Measurements from ENCODE around the gene SLC2A4RG. TPM values are rescaled to one million over a fixed set of nuclear protein-coding genes. Genes with fewer than 3 reads are reported as not detected.

The SLC2A4RG gene
- total RNA-seq (43.9 and 59.4 TPM in 2 replicates), polyA plus RNA-seq (50.4 and 53.6 TPM in 2 replicates)

- H3K4me1 ChIP-seq (ENCODE audit: insufficient read depth) = peaks cover 31% of the 10 kb centered on the region
- TF ChIP-seq EZH2phosphoT487 (IDR thresholded peaks at IDR 0.05; ENCODE audit: low read depth, severe bottlenecking, unreplicated experiment) (no peak), CTCF (IDR thresholded peaks at IDR 0.05; ENCODE audit: poor library complexity) (no peak), EZH2 (IDR thresholded peaks at IDR 0.05; ENCODE audit: borderline replicate concordance) (no peak)
- H3K27ac ChIP-seq = peak within 1 kb of the TSS; percentile 98
- no peaks in the 10 kb centered on the region for H4K20me1 ChIP-seq (ENCODE audit: insufficient read depth, poor library complexity, severe bottlenecking)
- 1% methylated on average over 15 of the region's 136 CpGs for WGBS (ENCODE audit: low lambda C conversion rate, missing lambda C conversion rate)
- H3K9me2 ChIP-seq (replicated peaks; ENCODE audit: insufficient read depth) = no peaks in the 10 kb centered on the region
- peaks cover 6% of the 10 kb centered on the region for H3K79me2 ChIP-seq
- peak within 1 kb of the TSS; percentile 99 for H3K4me2 ChIP-seq
- no peaks in the 10 kb centered on the region for H3K36me3 ChIP-seq (replicated peaks; ENCODE audit: insufficient read depth, low read depth)
- H3K27me3 ChIP-seq = no peaks in the 10 kb centered on the region
- peak within 1 kb of the TSS; percentile 76 for H2AFZ ChIP-seq
- peak; percentile 96 for DNase-seq (ENCODE audit: low spot score)
- H3K4me3 ChIP-seq = peak within 1 kb of the TSS; percentile 64
- no peaks in the 10 kb centered on the region for H3K9me3 ChIP-seq (ENCODE audit: low read depth)
These were observed at the start of gene SLC2A4RG for GRCh38 chr20:63739130-63740069. Gene SLC2A4RG (plus strand): TSS chr20:63739776. CDS start chr20:63739913, 137 bp downstream.

DNA sequence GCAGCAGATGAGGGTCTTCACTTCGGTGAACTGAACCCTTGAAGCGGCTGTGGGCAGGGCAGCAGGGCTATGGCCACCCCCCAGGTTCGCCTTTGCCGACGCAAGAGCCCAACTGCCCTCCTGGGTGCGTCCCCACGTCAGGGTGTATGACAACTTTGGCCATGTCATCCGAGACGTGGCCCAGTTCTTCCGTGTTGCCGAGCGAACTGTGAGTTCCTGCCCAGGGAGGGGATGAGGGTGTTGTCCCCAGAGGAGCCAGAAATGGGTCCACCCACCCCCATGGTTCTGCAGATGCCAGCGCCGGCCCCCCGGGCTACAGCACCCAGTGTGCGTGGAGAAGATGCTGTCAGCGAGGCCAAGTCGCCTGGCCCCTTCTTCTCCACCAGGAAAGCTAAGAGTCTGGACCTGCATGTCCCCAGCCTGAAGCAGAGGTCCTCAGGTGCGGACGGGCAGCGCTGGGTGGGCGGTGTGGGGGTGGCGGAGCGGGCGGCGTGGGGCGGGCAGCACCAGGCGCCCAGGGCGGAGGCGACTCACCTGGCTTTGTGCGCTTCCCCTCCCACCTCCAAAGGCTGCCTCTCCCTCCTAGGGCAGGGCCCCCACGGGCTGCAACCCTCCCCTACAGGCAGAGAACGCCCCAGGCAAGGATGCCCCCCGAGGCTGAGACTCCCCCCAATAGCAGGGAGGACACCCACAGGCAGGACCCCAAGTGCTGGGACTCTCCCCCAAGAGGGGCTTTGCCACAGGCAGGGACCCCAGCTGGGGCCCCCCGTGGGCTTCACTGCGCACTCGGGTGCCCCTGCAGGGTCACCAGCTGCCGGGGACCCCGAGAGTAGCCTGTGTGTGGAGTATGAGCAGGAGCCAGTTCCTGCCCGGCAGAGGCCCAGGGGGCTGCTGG lies 49.3 kb upstream of the SLC2A4RG start:
- Histone ChIP-seq H3K27me3 (no peaks in the 10 kb centered on the region), H3K4me2 (no peak overlapping the region), H4K20me1 (ENCODE audit: insufficient read depth, poor library complexity, severe bottlenecking) (no peaks in the 10 kb centered on the region), H3K4me3 (no peak overlapping the region), H3K9me2 (replicated peaks; ENCODE audit: insufficient read depth) (no peaks in the 10 kb centered on the region), H2AFZ (no peak overlapping the region), H3K9me3 (ENCODE audit: low read depth) (no peaks in the 10 kb centered on the region), H3K27ac (no peak overlapping the region), H3K36me3 (replicated peaks; ENCODE audit: insufficient read depth, low read depth) (no peaks in the 10 kb centered on the region), H3K4me1 (ENCODE audit: insufficient read depth) (no peaks in the 10 kb centered on the region), H3K79me2 (no peaks in the 10 kb centered on the region)
- 96% methylated on average over 39 of the region's 40 CpGs for WGBS (ENCODE audit: low lambda C conversion rate, missing lambda C conversion rate)
- TF ChIP-seq CTCF (IDR thresholded peaks at IDR 0.05; ENCODE audit: poor library complexity) = no peak
- no peak for TF ChIP-seq EZH2 (IDR thresholded peaks at IDR 0.05; ENCODE audit: borderline replicate concordance)
- no peak for TF ChIP-seq EZH2phosphoT487 (IDR thresholded peaks at IDR 0.05; ENCODE audit: low read depth, severe bottlenecking, unreplicated experiment)
- DNase-seq (ENCODE audit: low spot score) = no peak

DNA sequence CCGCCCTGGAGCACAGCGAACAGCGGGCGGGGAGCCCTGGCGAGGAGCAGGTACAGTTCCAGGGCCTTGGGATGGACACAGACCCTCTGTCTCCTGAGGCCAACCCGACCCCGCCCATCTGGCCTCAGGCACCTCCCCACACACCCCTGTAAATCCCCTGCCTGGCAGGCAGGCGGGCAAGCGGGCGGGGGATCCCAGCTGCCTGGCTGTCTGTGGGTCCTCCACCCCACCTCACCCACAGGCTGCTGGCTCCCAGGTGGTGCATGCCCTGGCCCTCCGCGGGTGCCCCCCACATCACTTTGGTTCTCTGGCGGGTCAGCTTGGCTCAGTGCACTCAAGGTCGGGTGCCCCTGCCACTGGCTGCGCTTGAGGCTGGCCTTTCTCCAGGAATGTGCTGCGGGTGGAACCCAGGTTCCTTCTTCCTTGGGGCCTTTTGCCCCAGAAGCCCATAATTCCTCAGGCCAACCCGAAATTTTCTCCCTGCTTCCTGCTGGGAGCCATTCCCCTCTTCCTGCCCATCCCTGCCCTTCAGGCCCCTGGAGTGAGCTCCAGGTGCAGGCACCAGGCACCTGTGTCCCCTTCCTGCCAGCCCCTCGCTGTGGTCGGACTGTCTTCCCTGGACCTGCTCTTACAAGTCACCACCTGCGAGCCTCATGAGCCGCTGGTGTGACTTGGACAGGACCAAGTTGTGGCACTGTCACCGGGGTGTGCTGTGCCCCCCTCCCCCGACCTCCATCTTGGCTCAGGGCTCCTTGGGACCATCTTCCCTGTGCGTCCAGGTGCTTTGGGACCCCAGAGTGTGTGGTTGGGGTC lies 48.5 kb upstream of the SLC2A4RG start:
- H3K27ac ChIP-seq = no peak overlapping the region
- no peaks in the 10 kb centered on the region for H3K36me3 ChIP-seq (replicated peaks; ENCODE audit: insufficient read depth, low read depth)
- H3K27me3 ChIP-seq = no peaks in the 10 kb centered on the region
- H3K9me3 ChIP-seq (ENCODE audit: low read depth) = no peaks in the 10 kb centered on the region
- H3K4me3 ChIP-seq = no peak overlapping the region
- no peaks in the 10 kb centered on the region for H4K20me1 ChIP-seq (ENCODE audit: insufficient read depth, poor library complexity, severe bottlenecking)
- no peak for DNase-seq (ENCODE audit: low spot score)
- no peak overlapping the region for H2AFZ ChIP-seq
- H3K4me1 ChIP-seq (ENCODE audit: insufficient read depth) = no peaks in the 10 kb centered on the region
- H3K4me2 ChIP-seq = no peak overlapping the region
- WGBS (ENCODE audit: low lambda C conversion rate, missing lambda C conversion rate) = 94% methylated on average over 24 of the region's 24 CpGs
- no peaks in the 10 kb centered on the region for H3K79me2 ChIP-seq
- no peaks in the 10 kb centered on the region for H3K9me2 ChIP-seq (replicated peaks; ENCODE audit: insufficient read depth)
- no peak for TF ChIP-seq EZH2 (IDR thresholded peaks at IDR 0.05; ENCODE audit: borderline replicate concordance)
- no peak for TF ChIP-seq EZH2phosphoT487 (IDR thresholded peaks at IDR 0.05; ENCODE audit: low read depth, severe bottlenecking, unreplicated experiment)
- TF ChIP-seq CTCF (IDR thresholded peaks at IDR 0.05; ENCODE audit: poor library complexity) = no peak

All from hepatocyte (in vitro differentiated cells).